Vagina (tissue), 2 donors: ENCODE measurements around the gene CORO1A. TPM values are rescaled to one million over a fixed set of nuclear protein-coding genes. Genes with fewer than 3 reads are reported as not detected.

Experiments
- DNase-seq, 2 donors: peaks; one replicate each; pipeline ENCODE4 v3.0.0-alpha.2; 2017; ENCODE audit errors: extremely low spot score in 2 of 2
- H3K27ac ChIP-seq: fragments of 200-600 bp; sonication (generic); one replicate; pipeline ENCODE4 v1.5.1; 2019
- H3K27me3 ChIP-seq: fragments of 200-600 bp; sonication (generic); one replicate; pipeline ENCODE4 v1.5.1; 2019
- H3K36me3 ChIP-seq, 2 donors: fragments of 200-600 bp; sonication (generic); one replicate each; pipeline ENCODE4 v1.5.1; 2017 to 2019
- H3K4me1 ChIP-seq: fragments of 200-600 bp; sonication (generic); one replicate; pipeline ENCODE4 v1.5.1; 2019
- H3K4me3 ChIP-seq, 2 donors: fragments of 200-600 bp; sonication (generic); 1 replicate in 1 of 2; 2 replicates in 1 of 2; pipeline ENCODE4 v1.5.1; 2016 to 2019
- H3K9me3 ChIP-seq: fragments of 200-600 bp; sonication (generic); one replicate; pipeline ENCODE4 v1.5.1; 2019
- POLR2A ChIP-seq, 2 donors: fragments of 450-650 bp; IDR thresholded peaks; one replicate each; pipeline ENCODE4 v1.6.1; 2017; ENCODE audit warnings: antibody characterized with exemption in 2 of 2, mild to moderate bottlenecking in 2 of 2, moderate library complexity in 2 of 2
- POLR2AphosphoS5 ChIP-seq, 2 donors: sonication (generic); formaldehyde crosslinking; IDR thresholded peaks; one replicate each; pipeline ENCODE4 v1.9.0; 2017; ENCODE audit warnings: antibody characterized with exemption in 2 of 2, mild to moderate bottlenecking in 2 of 2, low read depth in 1 of 2; ENCODE audit not compliant: insufficient read depth in 1 of 2
- intact Hi-C: fragments of 100-400 bp; cut with DNase I; formaldehyde crosslinking; loops from one replicate; pipeline ENCODE4 v1.15.1; 2023
- total RNA-seq: library from RNA; depleted of rRNA; stranded (reverse); fragments of >200 nt; gene quantifications from one replicate; pipeline ENCODE4 v1.2.3, GENCODE V29; 2016
- TF ChIP-seq, protein P1 (sequence below), 3 experiments: fragments of 450-650 bp in 2 of 3; fragments of 200-600 bp in 1 of 3; sonication (generic) in 1 of 3; IDR thresholded peaks; one replicate each; pipeline ENCODE4 v1.5.1; 2017 to 2019; ENCODE audit warnings: antibody characterized with exemption in 3 of 3, mild to moderate bottlenecking in 2 of 3, moderate library complexity in 2 of 3

CORO1A gene
- 51.1 TPM for total RNA-seq

DNA sequence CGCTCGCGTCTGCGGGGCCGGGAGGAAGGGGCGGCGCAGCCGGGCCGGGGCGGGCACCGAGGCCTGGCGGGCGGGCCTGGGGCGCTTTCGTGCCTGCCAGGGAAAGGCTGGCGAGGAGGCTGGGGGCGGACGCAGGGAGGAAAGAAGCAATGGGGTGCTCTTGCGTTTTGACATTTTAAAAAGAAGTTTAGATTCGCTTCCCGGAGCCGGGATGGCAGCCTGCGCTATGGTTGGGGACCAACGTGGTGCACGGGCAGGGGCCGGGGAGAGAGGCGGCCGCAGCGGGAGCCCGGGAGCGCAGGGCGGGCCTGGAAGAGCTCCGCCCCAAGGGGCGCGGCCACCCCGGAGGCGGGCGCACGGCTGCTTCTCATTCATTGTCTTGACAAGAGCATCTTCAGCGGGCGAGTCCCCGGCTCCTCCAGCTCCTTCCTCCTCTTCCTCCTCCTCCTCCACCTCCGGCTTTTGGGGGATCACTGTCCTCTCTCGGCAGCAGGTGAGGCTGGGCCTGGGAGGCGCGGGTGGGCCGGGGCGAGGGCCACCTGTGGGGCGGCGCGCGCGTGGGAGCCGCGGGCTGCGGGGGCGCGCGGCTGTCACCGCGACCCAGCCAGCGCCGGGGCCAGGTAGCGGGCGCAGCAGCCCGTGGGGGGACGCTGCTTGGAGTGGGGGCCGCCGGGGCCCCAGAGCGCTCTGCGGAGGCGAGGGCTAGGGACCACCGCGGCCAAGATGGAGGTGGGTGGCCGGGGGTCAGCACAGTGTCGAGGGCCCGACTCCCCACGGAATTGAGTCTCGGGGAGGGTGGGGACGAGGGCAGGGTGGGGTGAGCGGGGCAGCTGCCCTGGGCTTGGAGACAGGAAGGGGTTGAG, at the start of gene CORO1A:
CORO1A (plus strand) TSS at position 370 of the 863 bp plus-strand sequence. CDS start 1,608 bp downstream, outside the sequence.
- H3K36me3 ChIP-seq, result no peaks in the 10 kb centered on the region
- peak within 1 kb of the TSS; percentile 87 for H3K27ac ChIP-seq
- H3K27me3 ChIP-seq, result no peaks in the 10 kb centered on the region
- TF ChIP-seq POLR2A (IDR thresholded peaks at IDR 0.05), result peak in 1 of 2 donors; percentile 50
- TF ChIP-seq POLR2AphosphoS5 (IDR thresholded peaks at IDR 0.05; ENCODE audit: insufficient read depth in 1 of 2, low read depth in 1 of 2), result peak in 1 of 2 donors; percentile 36
- TF ChIP-seq, protein P1, sequence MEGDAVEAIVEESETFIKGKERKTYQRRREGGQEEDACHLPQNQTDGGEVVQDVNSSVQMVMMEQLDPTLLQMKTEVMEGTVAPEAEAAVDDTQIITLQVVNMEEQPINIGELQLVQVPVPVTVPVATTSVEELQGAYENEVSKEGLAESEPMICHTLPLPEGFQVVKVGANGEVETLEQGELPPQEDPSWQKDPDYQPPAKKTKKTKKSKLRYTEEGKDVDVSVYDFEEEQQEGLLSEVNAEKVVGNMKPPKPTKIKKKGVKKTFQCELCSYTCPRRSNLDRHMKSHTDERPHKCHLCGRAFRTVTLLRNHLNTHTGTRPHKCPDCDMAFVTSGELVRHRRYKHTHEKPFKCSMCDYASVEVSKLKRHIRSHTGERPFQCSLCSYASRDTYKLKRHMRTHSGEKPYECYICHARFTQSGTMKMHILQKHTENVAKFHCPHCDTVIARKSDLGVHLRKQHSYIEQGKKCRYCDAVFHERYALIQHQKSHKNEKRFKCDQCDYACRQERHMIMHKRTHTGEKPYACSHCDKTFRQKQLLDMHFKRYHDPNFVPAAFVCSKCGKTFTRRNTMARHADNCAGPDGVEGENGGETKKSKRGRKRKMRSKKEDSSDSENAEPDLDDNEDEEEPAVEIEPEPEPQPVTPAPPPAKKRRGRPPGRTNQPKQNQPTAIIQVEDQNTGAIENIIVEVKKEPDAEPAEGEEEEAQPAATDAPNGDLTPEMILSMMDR (IDR thresholded peaks at IDR 0.05), result no peak
- H3K9me3 ChIP-seq, result no peaks in the 10 kb centered on the region
- peak in 1 of 2 donors; percentile 86 for DNase-seq
- intact Hi-C loops, result no loop called here
- H3K4me1 ChIP-seq, result peaks cover 15% of the 10 kb centered on the region
- H3K4me3 ChIP-seq, result peak within 1 kb of the TSS; percentile 51 to 68

DNA sequence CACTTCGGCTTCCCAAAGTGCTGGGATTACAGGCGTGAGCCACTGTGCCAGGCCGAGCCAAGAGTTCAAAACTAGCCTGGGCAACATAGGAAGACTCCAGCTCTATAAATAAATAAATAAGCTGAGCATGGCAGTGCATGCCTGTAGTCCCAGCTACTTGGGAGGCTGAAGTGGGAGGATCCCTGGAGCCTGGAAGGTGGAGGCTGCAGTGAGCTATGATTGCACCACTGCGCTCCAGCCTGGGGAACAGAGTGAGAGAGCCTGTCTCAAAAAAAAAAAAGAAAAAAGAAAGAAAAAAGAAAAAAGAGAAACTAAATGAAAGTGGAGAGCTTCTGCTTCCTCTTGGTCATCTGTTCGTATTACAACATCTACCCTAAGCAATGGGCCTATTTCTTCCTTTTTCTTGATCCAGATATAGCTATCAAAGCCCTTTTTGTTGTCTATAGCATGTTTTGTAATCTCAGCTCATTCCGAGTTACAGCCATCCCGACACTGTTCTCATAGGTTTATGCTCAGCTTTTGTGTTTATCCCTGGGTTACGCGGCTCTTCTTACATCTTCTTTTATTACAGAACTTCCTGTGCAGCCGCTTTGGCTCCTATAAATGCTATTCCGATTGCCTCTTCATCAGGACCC, 46.3 kb upstream of the CORO1A start:
- Histone ChIP-seq H3K4me1 (peaks cover 5% of the 10 kb centered on the region), H3K9me3 (no peaks in the 10 kb centered on the region), H3K27me3 (no peaks in the 10 kb centered on the region), H3K4me3 (no peak overlapping the region), H3K36me3 (no peaks in the 10 kb centered on the region), H3K27ac (no peak overlapping the region)
- DNase-seq, result no peak
- TF ChIP-seq POLR2A (IDR thresholded peaks at IDR 0.05), result no peak
- TF ChIP-seq POLR2AphosphoS5 (IDR thresholded peaks at IDR 0.05; ENCODE audit: insufficient read depth in 1 of 2, low read depth in 1 of 2), result no peak
- TF ChIP-seq, protein P1 (IDR thresholded peaks at IDR 0.05), result no peak
- intact Hi-C loops, result no loop called here

DNA sequence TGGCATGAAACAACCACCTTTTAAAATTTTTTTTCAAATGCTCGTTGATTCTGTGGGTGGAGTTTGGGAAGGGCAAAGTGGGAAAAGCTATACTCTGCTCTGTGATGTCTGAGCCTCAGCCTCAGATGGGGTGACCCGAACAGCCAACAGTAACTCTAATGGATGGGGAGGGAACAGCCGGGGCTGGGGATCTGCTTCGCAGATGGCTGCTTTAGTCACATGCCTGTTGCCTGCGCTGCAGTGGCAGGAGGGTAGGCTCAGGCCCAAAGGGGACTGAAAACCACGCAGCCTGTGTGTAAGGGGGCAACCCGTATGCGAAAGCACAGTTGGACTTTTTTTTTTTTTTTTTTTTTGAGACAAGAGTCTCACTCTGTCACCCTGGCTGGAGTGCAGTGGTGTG, 45.5 kb upstream of the CORO1A start:
- Histone ChIP-seq H3K36me3 (no peaks in the 10 kb centered on the region), H3K4me1 (no peaks in the 10 kb centered on the region), H3K27me3 (no peaks in the 10 kb centered on the region), H3K4me3 (no peak overlapping the region), H3K27ac (no peak overlapping the region), H3K9me3 (no peaks in the 10 kb centered on the region)
- TF ChIP-seq POLR2A (IDR thresholded peaks at IDR 0.05) (no peak), POLR2AphosphoS5 (IDR thresholded peaks at IDR 0.05; ENCODE audit: insufficient read depth in 1 of 2, low read depth in 1 of 2) (no peak)
- TF ChIP-seq, protein P1 (IDR thresholded peaks at IDR 0.05), result no peak
- DNase-seq, result no peak
- intact Hi-C loops, result no loop called here

DNA sequence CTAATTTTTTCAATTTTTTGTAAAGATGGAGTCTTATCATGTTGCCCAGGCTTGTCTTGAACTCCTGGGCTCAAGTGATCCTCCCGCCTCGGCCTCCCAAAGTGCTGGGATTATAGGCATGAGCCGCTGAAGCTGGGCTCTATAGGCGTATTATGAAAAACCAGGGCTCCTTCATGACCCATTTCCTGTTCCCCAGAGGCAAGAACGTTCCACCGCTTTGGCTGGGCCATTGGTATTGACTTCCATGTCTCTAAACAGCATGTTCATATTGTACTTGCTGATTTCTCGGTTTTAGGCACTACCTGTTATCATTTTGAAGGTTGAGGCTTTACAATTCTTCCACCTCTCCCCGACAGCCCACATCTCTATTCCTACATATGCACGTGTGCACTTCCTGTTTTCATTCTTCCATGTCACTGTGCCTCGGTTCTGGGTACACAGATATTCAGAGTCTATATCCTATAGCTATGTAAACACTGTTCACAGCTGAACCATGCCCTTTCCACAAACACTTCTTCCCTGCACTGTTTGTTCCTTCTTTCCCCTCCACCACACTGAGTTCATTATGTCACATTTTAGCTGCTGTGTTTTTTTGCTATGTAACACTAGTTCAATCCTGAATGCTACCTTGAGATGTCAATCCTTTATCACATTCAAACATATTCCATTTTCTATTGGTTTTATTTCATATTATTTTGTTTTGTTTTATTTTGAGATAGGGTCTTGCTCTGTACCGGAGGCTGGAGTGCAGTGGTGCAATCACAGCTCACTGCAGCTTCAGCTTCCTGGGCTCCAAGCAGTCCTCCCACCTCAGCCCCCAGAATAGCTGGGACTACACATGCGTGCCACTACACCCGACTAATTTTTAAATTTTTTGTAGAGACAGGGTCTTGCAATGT, 43.6 kb upstream of the CORO1A start:
- Histone ChIP-seq H3K36me3 (no peaks in the 10 kb centered on the region), H3K27me3 (no peaks in the 10 kb centered on the region), H3K9me3 (no peaks in the 10 kb centered on the region), H3K27ac (no peak overlapping the region), H3K4me3 (no peak overlapping the region), H3K4me1 (no peaks in the 10 kb centered on the region)
- TF ChIP-seq, protein P1 (IDR thresholded peaks at IDR 0.05), result no peak
- no peak for TF ChIP-seq POLR2A (IDR thresholded peaks at IDR 0.05)
- no peak for TF ChIP-seq POLR2AphosphoS5 (IDR thresholded peaks at IDR 0.05; ENCODE audit: insufficient read depth in 1 of 2, low read depth in 1 of 2)
- intact Hi-C loops, result no loop called here
- DNase-seq, result no peak
